Lower lobe of right lung (tissue), 2 donors: Measurements from ENCODE around the gene MAP3K5. TPM values are rescaled to one million over a fixed set of nuclear protein-coding genes. Genes with fewer than 3 reads are reported as not detected.
A peak's percentile ranks its signal among the peaks of the same experiment; 100 is the strongest.
"Not testable (repeated sequence)": the region's sequence is repeated elsewhere in the genome, so short reads cannot be mapped to it uniquely, and the experiment has no call there.

Experiments
- ATAC-seq, 2 donors: fragments of 200-7000 bp; cut with Tn5 transposase; one replicate each; pipeline ENCODE4 v1.9.1; 2020 to 2022; ENCODE audit warnings: mild to moderate bottlenecking in 2 of 2, moderate library complexity in 2 of 2
- DNase-seq: peaks from one replicate; pipeline ENCODE4 v3.0.0-alpha.2; 2020
- H3K27ac ChIP-seq: fragments of 200-600 bp; one replicate; pipeline ENCODE4 v1.8.0; 2022
- H3K27me3 ChIP-seq: fragments of 200-600 bp; one replicate; pipeline ENCODE4 v1.8.0; 2022; ENCODE audit warnings: low read depth
- H3K36me3 ChIP-seq: fragments of 200-600 bp; one replicate; pipeline ENCODE4 v1.8.0; 2022; ENCODE audit warnings: mild to moderate bottlenecking
- H3K4me1 ChIP-seq: fragments of 200-600 bp; one replicate; pipeline ENCODE4 v1.8.0; 2022
- H3K4me3 ChIP-seq: fragments of 200-600 bp; one replicate; pipeline ENCODE4 v1.8.0; 2022; ENCODE audit warnings: mild to moderate bottlenecking
- H3K9me3 ChIP-seq: fragments of 200-600 bp; one replicate; pipeline ENCODE4 v1.8.0; 2022
- CTCF ChIP-seq: fragments of 200-600 bp; IDR thresholded peaks from one replicate; pipeline ENCODE4 v1.8.0; 2022; ENCODE audit warnings: antibody characterized with exemption, mild to moderate bottlenecking
- intact Hi-C: fragments of 100-400 bp; cut with DNase I; formaldehyde crosslinking; loops from one replicate; pipeline ENCODE4 v1.11.0; 2022
- total RNA-seq: library from RNA; stranded (reverse); fragmentation: NEBNext Ultra II Directional; extraction: Animal tissue kit (Norgen Biotek cat#: 25700); gene quantifications from one replicate; pipeline ENCODE4 v1.2.1, GENCODE V29; 2021
- donor health status: DM: no; HTN: yes; CAD: no; lungs with severe emphysema.

The MAP3K5 gene
- total RNA-seq, 1 donor from 2014 or later, result 32.0 TPM

DNA sequence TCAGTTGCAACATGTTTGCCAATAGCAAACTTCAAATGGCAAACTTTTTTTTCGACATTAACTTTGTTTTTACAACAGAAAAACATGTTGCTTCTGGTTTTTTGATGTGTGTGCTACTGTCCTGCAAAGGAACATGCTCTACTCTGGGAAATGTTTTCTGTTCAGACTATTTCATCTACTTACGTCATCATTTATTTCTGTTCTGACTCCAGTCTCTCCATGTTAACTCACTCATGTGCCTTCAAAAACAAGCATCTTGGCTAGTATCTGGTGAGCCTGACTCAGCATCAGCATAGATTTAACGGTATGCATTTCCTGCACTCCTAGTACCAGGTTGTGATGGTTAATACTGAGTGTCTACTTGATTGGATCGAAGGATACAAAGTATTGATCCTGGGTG is 206.0 kb downstream of the MAP3K5 start:
- Histone ChIP-seq H3K4me1 (peaks cover 11% of the 10 kb centered on the region), H3K27ac (peak overlapping the region; percentile 48), H3K36me3 (peaks cover 64% of the 10 kb centered on the region), H3K4me3 (no peak overlapping the region), H3K27me3 (no peaks in the 10 kb centered on the region), H3K9me3 (no peaks in the 10 kb centered on the region)
- no peak for DNase-seq
- ATAC-seq, result peak; percentile 30 to 33
- no peak for TF ChIP-seq CTCF
- intact Hi-C loops, result no loop called here

DNA sequence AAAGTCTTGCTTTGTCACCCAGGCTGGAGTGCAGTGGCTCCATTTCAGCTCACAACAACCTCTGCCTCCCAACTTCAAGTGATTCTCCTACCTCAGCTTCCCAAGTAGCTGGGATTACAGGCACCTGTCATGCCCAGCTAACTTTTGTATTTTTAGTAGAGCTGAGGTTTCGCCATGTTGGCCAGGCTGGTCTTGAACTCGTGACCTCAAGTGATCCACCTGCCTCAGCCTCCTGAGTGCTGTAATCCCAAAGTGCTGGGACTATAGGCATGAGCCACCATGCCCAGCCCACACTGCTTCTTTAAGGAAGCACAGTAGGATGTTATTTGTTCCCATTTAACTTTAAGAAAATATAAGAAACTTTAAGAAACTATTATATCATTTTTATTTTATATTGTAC is 206.8 kb downstream of the MAP3K5 start:
- H3K4me3 ChIP-seq, H3K27ac ChIP-seq, H3K9me3 ChIP-seq, DNase-seq, intact Hi-C loops, ATAC-seq, H3K27me3 ChIP-seq: not testable (repeated sequence)
- peaks cover 64% of the 10 kb centered on the region for H3K36me3 ChIP-seq
- H3K4me1 ChIP-seq, result peaks cover 11% of the 10 kb centered on the region

DNA sequence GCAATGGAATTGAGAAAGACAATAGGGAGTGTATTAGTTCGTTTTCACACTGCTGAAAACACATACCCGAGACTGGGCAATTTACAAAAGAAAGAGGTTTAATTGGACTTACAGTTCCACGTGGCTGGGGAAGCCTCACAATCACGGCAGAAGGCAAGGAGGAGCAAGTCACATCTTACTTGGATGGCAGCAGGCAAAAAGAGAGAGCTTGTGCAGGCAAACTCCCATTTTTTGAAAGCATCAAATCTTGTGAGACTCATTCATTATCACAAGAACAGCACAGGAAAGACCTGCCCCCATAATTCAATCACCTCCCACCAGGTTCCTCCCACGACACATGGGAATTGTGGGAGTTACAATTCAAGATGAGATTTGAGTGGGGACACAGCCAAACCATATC is 208.0 kb downstream of the MAP3K5 start:
- H3K27ac ChIP-seq, ATAC-seq, DNase-seq, H3K4me3 ChIP-seq, H3K9me3 ChIP-seq, H3K27me3 ChIP-seq, intact Hi-C loops: not testable (repeated sequence)
- Histone ChIP-seq H3K36me3 (peaks cover 64% of the 10 kb centered on the region), H3K4me1 (peaks cover 11% of the 10 kb centered on the region)

- ATAC-seq (peak; percentile 71 to 77), DNase-seq (no peak)
- Histone ChIP-seq H3K4me3 (no peak overlapping the region), H3K27ac (peak overlapping the region; percentile 73), H3K36me3 (peaks cover 64% of the 10 kb centered on the region), H3K4me1 (peaks cover 11% of the 10 kb centered on the region), H3K9me3 (no peaks in the 10 kb centered on the region), H3K27me3 (no peaks in the 10 kb centered on the region)
- intact Hi-C loops, result no loop called here
- peak; percentile 50 for TF ChIP-seq CTCF
Observed at GRCh38 chr6:136582711-136583471, 209.4 kb downstream of the MAP3K5 start.

DNA sequence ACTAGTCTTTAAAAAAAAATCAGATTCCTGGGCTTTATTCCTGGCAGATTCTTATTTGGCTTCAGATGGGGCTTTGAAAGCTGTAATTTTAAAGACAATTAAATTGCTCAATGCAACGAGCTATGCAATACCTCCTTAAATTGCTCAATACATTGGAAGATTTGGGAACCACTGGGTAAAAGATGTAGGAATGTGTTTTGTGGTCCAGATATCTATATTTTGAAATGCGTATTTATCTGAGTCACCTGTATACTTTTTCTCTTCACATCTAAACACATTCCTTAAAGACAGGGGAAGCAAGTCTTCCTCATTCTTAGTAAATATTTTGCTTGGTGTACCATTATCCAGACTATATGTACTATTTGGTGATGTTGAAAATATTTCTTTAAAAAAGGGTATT is 212.5 kb downstream of the MAP3K5 start:
- Histone ChIP-seq H3K4me1 (peaks cover 6% of the 10 kb centered on the region), H3K27me3 (no peaks in the 10 kb centered on the region), H3K4me3 (no peak overlapping the region), H3K9me3 (no peaks in the 10 kb centered on the region), H3K27ac (no peak overlapping the region), H3K36me3 (peaks cover 77% of the 10 kb centered on the region)
- intact Hi-C loops, result no loop called here
- ATAC-seq (no peak), DNase-seq (no peak)
- TF ChIP-seq CTCF, result no peak

DNA sequence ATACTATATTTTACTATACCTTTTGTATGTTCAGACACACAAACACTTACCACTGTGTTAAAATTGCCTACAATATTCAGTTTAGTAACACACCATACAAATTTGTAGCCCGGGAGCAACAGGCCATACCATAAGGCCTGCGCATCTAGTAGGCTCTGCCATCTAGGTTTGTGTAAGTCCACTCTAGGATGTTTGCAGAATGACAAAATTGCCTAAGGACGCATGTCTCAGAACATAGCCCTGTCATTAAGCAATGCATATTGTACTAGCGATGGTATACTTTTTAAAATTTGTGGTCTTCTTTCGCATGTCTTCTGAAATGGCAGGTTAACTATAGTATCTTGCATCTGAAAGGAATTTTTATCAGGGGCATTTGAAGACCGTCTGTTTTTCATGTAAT is 215.5 kb downstream of the MAP3K5 start:
- Histone ChIP-seq H3K4me1 (no peaks in the 10 kb centered on the region), H3K4me3 (no peak overlapping the region), H3K9me3 (no peaks in the 10 kb centered on the region), H3K36me3 (peaks cover 81% of the 10 kb centered on the region), H3K27ac (no peak overlapping the region), H3K27me3 (no peaks in the 10 kb centered on the region)
- DNase-seq (no peak), ATAC-seq (no peak)
- intact Hi-C loops, result no loop called here
- no peak for TF ChIP-seq CTCF
